Measurements from ENCODE around the gene LRRC55. TPM values are rescaled to one million over a fixed set of nuclear protein-coding genes. Genes with fewer than 3 reads are reported as not detected.
A peak's percentile ranks its signal among the peaks of the same experiment; 100 is the strongest.

The LRRC55 gene
- total and polyA plus RNA-seq, 2 experiments from 2014 or later = 0.15 to 1.5 TPM

DNA sequence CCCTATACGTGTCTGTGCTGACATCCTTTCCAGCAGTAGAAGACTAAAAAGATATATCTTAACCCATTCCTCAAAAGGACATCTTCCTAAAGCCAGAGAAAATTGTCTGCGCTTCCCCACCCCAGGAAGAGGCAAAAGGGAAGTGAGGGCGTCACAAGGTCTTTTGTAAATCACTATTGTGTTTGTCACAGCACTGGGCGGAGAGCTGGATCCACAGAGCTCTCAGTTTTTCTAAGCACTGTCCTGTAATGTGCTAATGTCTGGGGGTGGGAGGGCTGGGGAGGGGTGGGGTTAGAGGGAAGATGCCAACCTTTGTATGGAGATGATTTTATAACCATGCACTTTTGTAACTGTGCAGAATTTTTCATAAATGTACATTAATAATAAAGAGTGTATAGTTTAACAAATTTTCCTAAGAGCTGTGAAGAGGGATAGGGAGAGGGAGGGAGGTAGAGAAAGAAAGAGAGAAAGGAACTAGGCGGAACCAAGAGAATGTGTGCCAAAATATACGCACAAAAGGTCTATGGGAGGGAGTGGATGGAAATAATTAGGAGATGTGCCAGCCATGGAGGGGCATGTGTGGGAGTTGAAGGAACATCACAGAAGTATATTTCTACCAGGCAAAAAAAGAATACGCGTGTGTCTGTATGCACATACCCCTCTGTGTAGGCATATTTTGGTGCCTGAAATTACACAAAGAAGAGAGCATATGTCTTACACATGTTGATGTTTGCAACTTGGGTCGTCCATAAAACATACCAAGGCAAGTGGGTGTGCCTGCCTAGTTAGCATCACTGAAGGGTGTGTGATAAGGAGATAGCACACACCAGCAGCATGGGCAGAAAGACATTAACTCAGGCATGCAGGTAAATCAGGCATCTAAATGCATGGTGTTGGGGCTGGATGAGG is 9.8 kb downstream of the LRRC55 start:
- H3K36me3 Mint-ChIP-seq (ENCODE audit: low read depth) = no peaks in the 10 kb centered on the region
- Histone ChIP-seq H3K36me3 (ENCODE audit: insufficient read depth) (no peaks in the 10 kb centered on the region), H3K4me1 (ENCODE audit: insufficient read depth) (peaks cover 2% of the 10 kb centered on the region), H3K79me2 (replicated peaks; ENCODE audit: insufficient read depth) (no peaks in the 10 kb centered on the region), H3K9me2 (ENCODE audit: insufficient read depth) (0 out of 2 replicates have a peak, but pooled peaks cover 7% of the 10 kb centered on the region), H3F3A (replicated peaks; ENCODE audit: low read depth) (no peaks in the 10 kb centered on the region), H3K27me3 (ENCODE audit: insufficient read depth) (no peaks in the 10 kb centered on the region), H4K20me1 (replicated peaks; ENCODE audit: insufficient read depth) (no peaks in the 10 kb centered on the region), H3K27ac (ENCODE audit: low read depth) (no peak overlapping the region), H2AFZ (peak overlapping the region; percentile 63; the same call in 1 of the 2 replicates), H3K4me3 (no peak overlapping the region), H3K4me2 (no peak overlapping the region)
- no peak overlapping the region for H3K4me3 Mint-ChIP-seq
- H3K27me3 Mint-ChIP-seq (ENCODE audit: insufficient read depth, low read depth, poor library complexity) = peaks cover 2% of the 10 kb centered on the region
- peaks cover 16% of the 10 kb centered on the region for H3K4me1 Mint-ChIP-seq
- TF ChIP-seq, protein P1, sequence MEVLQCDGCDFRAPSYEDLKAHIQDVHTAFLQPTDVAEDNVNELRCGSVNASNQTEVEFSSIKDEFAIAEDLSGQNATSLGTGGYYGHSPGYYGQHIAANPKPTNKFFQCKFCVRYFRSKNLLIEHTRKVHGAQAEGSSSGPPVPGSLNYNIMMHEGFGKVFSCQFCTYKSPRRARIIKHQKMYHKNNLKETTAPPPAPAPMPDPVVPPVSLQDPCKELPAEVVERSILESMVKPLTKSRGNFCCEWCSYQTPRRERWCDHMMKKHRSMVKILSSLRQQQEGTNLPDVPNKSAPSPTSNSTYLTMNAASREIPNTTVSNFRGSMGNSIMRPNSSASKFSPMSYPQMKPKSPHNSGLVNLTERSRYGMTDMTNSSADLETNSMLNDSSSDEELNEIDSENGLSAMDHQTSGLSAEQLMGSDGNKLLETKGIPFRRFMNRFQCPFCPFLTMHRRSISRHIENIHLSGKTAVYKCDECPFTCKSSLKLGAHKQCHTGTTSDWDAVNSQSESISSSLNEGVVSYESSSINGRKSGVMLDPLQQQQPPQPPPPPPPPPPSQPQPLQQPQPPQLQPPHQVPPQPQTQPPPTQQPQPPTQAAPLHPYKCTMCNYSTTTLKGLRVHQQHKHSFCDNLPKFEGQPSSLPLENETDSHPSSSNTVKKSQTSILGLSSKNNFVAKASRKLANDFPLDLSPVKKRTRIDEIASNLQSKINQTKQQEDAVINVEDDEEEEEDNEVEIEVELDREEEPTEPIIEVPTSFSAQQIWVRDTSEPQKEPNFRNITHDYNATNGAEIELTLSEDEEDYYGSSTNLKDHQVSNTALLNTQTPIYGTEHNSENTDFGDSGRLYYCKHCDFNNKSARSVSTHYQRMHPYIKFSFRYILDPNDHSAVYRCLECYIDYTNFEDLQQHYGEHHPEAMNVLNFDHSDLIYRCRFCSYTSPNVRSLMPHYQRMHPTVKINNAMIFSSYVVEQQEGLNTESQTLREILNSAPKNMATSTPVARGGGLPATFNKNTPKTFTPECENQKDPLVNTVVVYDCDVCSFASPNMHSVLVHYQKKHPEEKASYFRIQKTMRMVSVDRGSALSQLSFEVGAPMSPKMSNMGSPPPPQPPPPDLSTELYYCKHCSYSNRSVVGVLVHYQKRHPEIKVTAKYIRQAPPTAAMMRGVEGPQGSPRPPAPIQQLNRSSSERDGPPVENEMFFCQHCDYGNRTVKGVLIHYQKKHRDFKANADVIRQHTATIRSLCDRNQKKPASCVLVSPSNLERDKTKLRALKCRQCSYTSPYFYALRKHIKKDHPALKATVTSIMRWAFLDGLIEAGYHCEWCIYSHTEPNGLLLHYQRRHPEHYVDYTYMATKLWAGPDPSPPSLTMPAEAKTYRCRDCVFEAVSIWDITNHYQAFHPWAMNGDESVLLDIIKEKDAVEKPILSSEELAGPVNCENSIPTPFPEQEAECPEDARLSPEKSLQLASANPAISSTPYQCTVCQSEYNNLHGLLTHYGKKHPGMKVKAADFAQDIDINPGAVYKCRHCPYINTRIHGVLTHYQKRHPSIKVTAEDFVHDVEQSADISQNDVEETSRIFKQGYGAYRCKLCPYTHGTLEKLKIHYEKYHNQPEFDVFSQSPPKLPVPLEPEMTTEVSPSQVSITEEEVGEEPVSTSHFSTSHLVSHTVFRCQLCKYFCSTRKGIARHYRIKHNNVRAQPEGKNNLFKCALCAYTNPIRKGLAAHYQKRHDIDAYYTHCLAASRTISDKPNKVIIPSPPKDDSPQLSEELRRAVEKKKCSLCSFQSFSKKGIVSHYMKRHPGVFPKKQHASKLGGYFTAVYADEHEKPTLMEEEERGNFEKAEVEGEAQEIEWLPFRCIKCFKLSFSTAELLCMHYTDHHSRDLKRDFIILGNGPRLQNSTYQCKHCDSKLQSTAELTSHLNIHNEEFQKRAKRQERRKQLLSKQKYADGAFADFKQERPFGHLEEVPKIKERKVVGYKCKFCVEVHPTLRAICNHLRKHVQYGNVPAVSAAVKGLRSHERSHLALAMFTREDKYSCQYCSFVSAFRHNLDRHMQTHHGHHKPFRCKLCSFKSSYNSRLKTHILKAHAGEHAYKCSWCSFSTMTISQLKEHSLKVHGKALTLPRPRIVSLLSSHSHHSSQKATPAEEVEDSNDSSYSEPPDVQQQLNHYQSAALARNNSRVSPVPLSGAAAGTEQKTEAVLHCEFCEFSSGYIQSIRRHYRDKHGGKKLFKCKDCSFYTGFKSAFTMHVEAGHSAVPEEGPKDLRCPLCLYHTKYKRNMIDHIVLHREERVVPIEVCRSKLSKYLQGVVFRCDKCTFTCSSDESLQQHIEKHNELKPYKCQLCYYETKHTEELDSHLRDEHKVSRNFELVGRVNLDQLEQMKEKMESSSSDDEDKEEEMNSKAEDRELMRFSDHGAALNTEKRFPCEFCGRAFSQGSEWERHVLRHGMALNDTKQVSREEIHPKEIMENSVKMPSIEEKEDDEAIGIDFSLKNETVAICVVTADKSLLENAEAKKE (CRISPR knock-in tag; IDR thresholded peaks at IDR 0.05) = no peak
- TF ChIP-seq EZH2 (IDR thresholded peaks at IDR 0.05; ENCODE audit: low read depth, unreplicated experiment) = no peak
- TF ChIP-seq, protein P2, sequence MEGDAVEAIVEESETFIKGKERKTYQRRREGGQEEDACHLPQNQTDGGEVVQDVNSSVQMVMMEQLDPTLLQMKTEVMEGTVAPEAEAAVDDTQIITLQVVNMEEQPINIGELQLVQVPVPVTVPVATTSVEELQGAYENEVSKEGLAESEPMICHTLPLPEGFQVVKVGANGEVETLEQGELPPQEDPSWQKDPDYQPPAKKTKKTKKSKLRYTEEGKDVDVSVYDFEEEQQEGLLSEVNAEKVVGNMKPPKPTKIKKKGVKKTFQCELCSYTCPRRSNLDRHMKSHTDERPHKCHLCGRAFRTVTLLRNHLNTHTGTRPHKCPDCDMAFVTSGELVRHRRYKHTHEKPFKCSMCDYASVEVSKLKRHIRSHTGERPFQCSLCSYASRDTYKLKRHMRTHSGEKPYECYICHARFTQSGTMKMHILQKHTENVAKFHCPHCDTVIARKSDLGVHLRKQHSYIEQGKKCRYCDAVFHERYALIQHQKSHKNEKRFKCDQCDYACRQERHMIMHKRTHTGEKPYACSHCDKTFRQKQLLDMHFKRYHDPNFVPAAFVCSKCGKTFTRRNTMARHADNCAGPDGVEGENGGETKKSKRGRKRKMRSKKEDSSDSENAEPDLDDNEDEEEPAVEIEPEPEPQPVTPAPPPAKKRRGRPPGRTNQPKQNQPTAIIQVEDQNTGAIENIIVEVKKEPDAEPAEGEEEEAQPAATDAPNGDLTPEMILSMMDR (conservative IDR thresholded peaks at IDR 0.05; ENCODE audit: low read depth in 2 of 2) = no peak
- no peak overlapping the region for H3K27ac Mint-ChIP-seq
- ATAC-seq (no peak), DNase-seq (ENCODE audit: low spot score) (peak; percentile 8)
- no peaks in the 10 kb centered on the region for H3K9me3 Mint-ChIP-seq
